Fibroblast of pulmonary artery (primary cell): ENCODE results near the gene SPSB3.

Source experiments
- DNase-seq: peaks from one replicate; pipeline ENCODE4 v3.0.0-alpha.2; 2010; ENCODE audit warnings: low read depth
- H3K4me3 ChIP-seq: replicated peaks from 2 replicates; pipeline ENCODE4 v1.5.1; 2011; ENCODE audit warnings: low read depth, mild to moderate bottlenecking, control low read depth, low read length, moderate library complexity
- TF ChIP-seq, protein P1 (sequence below): IDR thresholded peaks from 2 replicates; pipeline ENCODE4 v1.5.1; 2011; ENCODE audit warnings: mild to moderate bottlenecking, control low read depth, low read length, inconsistent platforms; ENCODE audit errors: missing control alignments

SPSB3 gene

DNA sequence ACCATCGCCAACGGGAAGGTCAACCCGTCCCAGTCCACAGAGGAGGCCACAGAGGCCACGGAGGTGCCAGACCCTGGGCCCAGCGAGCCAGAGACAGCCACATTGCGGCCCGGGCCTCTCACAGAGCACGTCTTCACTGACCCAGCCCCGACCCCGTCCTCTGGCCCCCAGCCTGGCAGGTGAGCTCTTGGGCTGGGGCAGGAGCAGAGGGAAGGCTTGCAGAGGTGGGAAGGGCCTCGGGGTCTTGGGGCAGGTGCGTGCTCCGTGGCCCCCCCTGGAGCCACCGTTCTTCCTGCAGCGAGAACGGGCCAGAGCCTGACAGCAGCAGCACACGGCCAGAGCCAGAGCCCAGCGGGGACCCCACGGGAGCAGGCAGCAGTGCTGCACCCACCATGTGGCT lies 16.1 kb downstream of the SPSB3 start:
- DNase-seq = no peak
- H3K4me3 ChIP-seq = no peak overlapping the region
- TF ChIP-seq, protein P1, sequence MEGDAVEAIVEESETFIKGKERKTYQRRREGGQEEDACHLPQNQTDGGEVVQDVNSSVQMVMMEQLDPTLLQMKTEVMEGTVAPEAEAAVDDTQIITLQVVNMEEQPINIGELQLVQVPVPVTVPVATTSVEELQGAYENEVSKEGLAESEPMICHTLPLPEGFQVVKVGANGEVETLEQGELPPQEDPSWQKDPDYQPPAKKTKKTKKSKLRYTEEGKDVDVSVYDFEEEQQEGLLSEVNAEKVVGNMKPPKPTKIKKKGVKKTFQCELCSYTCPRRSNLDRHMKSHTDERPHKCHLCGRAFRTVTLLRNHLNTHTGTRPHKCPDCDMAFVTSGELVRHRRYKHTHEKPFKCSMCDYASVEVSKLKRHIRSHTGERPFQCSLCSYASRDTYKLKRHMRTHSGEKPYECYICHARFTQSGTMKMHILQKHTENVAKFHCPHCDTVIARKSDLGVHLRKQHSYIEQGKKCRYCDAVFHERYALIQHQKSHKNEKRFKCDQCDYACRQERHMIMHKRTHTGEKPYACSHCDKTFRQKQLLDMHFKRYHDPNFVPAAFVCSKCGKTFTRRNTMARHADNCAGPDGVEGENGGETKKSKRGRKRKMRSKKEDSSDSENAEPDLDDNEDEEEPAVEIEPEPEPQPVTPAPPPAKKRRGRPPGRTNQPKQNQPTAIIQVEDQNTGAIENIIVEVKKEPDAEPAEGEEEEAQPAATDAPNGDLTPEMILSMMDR = no peak

DNA sequence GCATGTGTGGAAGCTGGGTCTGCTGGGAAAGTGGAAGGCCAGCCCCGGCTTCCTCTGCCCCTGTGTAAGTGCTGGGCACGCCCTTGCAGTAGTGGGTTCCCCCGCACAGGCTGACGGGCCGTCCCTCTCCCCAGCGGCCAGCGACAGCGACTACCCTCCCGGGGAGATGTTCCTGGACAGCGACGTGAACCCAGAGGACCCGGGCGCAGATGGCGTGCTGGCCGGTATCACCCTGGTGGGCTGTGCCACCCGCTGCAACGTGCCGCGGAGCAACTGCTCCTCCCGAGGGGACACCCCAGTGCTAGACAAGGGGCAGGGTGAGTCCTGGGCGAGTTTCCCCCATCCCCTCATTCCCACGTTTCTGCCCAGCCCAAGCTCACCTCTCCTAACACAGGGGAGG lies 16.5 kb downstream of the SPSB3 start:
- no peak for DNase-seq
- TF ChIP-seq, protein P1 = no peak
- no peak overlapping the region for H3K4me3 ChIP-seq

DNA sequence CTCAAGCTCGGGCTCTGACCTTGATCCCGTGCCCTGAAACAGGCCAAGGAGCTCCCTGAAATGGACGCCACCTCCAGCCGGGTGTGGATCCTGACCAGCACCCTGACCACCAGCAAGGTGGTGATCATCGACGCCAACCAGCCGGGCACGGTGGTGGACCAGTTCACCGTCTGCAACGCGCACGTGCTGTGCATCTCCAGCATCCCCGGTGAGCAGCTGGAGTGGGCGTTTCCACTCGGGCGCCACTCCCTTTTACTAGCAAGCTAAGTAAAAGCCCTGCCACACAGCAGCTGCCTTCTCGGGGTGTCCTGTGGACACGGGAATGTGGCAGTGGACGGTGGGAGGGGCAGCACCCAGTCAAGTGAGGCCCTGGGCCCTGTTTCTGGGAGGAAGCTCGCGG lies 17.4 kb downstream of the SPSB3 start:
- no peak overlapping the region for H3K4me3 ChIP-seq
- TF ChIP-seq, protein P1 = no peak
- DNase-seq = no peak

DNA sequence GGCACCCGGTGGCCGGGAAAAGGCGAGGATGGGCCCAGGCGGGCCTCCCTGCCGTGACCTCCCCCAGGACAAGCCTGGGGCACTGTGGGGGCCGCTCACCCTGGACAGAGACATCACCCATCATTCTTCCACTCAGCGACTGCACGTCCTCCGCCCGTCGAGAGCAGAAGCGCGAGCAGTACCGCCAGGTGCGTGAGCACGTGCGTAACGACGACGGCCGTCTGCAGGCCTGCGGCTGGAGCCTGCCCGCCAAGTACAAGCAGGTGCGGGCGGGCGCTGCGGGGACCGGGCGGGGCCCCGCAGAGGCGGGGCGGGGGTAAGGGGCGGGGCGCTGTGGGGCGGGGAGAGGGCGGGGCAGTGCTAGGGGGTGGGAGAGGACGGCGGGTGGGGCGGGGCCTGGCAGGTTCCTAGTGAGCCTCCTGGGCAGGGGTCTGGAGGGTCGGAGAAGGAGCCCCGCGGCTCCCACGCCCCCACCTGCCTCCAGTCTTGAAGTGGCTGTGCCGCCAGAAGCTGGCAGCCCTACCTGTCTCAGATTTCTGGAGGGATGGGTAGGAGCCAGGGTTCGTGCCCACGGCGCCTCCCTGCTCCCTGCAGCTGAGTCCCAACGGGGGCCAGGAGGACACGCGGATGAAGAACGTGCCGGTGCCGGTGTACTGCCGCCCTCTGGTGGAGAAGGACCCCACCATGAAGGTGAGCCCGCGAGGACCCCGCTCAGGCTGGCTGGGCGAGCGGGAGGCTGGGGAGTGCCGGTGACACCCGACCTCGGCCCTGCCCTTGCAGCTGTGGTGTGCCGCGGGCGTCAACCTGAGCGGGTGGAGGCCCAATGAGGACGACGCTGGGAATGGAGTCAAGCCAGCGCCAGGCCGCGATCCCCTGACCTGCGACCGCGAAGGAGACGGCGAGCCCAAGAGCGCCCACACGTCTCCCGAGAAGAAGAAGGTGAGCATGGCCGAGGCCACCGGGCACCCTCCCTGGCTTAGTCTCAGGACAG lies 18.6 kb downstream of the SPSB3 start:
- no peak overlapping the region for H3K4me3 ChIP-seq
- TF ChIP-seq, protein P1 = peak; percentile 29
- no peak for DNase-seq

DNA sequence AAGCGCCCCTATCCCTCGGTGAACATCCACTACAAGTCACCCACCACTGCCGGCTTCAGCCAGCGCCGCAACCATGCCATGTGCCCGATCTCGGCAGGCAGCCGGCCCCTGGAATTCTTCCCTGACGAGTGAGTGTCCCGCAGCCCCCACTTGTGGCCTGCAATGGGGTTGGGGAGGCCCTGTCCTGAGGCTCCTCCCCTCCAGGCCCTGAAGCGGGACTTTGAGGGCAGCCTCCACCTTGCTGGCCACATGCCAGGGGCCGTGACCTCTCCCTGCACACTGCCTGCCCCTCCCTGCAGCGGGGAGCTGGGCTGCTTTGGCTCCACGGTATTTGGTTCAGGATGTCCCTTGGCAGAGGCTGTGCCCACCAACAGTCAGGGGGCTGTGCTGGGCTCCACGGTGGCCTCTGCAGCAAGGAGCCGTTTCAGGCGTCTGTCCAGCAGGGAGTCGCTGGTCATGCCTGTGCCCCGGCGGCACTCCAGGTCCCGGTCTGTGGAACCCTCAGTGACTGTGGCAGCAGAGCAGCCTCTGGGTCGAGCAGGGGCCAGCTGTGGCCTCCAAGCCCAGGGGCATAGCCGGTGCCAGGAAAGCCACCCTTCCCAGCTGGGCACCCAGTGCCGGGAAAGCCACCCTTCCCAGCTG lies 19.4 kb downstream of the SPSB3 start:
- DNase-seq = no peak
- TF ChIP-seq, protein P1 = no peak
- H3K4me3 ChIP-seq = no peak overlapping the region

DNA sequence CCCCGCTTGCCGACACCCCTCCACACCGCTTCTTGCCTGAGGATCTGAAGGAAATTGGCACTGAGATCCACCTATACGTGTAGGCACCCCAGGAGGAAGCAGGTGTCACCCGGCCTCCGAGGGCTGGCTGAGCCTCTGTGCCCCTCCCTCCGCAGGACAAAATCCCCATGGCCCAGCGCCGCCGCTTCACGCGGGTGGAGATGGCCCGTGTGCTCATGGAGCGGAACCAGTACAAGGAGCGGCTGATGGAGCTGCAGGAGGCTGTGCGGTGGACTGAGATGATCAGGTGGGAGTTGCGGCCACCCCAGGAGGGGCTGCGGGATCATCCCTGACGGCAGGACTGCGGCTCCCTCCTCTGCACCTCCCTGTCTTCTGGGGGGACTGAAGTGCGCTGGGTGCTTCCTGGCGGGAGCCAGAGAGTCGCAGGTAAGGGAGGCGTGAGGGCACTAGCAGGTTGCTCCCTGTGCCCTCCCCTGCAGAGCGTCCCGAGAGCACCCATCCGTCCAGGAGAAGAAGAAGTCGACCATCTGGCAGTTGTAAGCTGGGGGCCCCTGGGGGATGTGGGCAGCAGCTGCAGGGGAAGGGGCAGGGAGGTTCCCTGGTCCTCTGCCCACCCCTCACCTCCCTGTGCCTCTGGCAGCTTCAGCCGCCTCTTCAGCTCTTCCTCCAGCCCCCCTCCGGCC lies 20.0 kb downstream of the SPSB3 start:
- DNase-seq = no peak

More for the DNA sequence above, 20.0 kb downstream of the SPSB3 start:
- H3K4me3 ChIP-seq = no peak overlapping the region
- TF ChIP-seq, protein P1 = no peak
